Measurements from ENCODE around the gene SLC5A11.
"Not testable (repeated sequence)": the region's sequence is repeated elsewhere in the genome, so short reads cannot be mapped to it uniquely, and the experiment has no call there.

SLC5A11 gene

GRCh38 chr16:24845726-24846547, at the start of gene SLC5A11:
Gene SLC5A11, plus strand, starts transcription at chr16:24845963. Its CDS starts 12,681 bp downstream, at chr16:24858644.
- DNase-seq (ENCODE audit: low spot score): no peak

GRCh38 chr16:24800586-24800985, 45.2 kb upstream of the SLC5A11 start:
- no peak for DNase-seq (ENCODE audit: low spot score)

GRCh38 chr16:24801761-24802302, 43.9 kb upstream of the SLC5A11 start:
- no peak for DNase-seq (ENCODE audit: low spot score)

GRCh38 chr16:24805484-24805883, 40.3 kb upstream of the SLC5A11 start:
- no peak for DNase-seq (ENCODE audit: low spot score)

- no peak for DNase-seq (ENCODE audit: low spot score)
Measured at GRCh38 chr16:24807301-24807700, 38.5 kb upstream of the SLC5A11 start.

GRCh38 chr16:24810951-24811843, 34.6 kb upstream of the SLC5A11 start:
- DNase-seq (ENCODE audit: low spot score): no peak

- DNase-seq (ENCODE audit: low spot score): not testable (repeated sequence)
Measured at GRCh38 chr16:24812813-24813212, 33.0 kb upstream of the SLC5A11 start.

- DNase-seq (ENCODE audit: low spot score): no peak
Measured at GRCh38 chr16:24815021-24815420, 30.7 kb upstream of the SLC5A11 start.

- DNase-seq (ENCODE audit: low spot score): no peak
Measured at GRCh38 chr16:24816688-24817087, 29.1 kb upstream of the SLC5A11 start.

- no peak for DNase-seq (ENCODE audit: low spot score)
Measured at GRCh38 chr16:24819462-24820040, 26.2 kb upstream of the SLC5A11 start.

- no peak for DNase-seq (ENCODE audit: low spot score)
Measured at GRCh38 chr16:24820522-24820921, 25.2 kb upstream of the SLC5A11 start.

- no peak for DNase-seq (ENCODE audit: low spot score)
Measured at GRCh38 chr16:24821129-24821528, 24.6 kb upstream of the SLC5A11 start.

GRCh38 chr16:24822542-24822941, 23.2 kb upstream of the SLC5A11 start:
- DNase-seq (ENCODE audit: low spot score): no peak

GRCh38 chr16:24822974-24823373, 22.8 kb upstream of the SLC5A11 start:
- no peak for DNase-seq (ENCODE audit: low spot score)

GRCh38 chr16:24825696-24826095, 20.1 kb upstream of the SLC5A11 start:
- DNase-seq (ENCODE audit: low spot score): no peak

- no peak for DNase-seq (ENCODE audit: low spot score)
Measured at GRCh38 chr16:24826096-24826690, 19.6 kb upstream of the SLC5A11 start.

- DNase-seq (ENCODE audit: low spot score): no peak
Measured at GRCh38 chr16:24826817-24827566, 18.8 kb upstream of the SLC5A11 start.

- DNase-seq (ENCODE audit: low spot score): no peak
Measured at GRCh38 chr16:24829153-24829552, 16.6 kb upstream of the SLC5A11 start.

GRCh38 chr16:24833352-24833751, 12.4 kb upstream of the SLC5A11 start:
- DNase-seq (ENCODE audit: low spot score): no peak

- DNase-seq (ENCODE audit: low spot score): no peak
Measured at GRCh38 chr16:24834459-24835335, 11.1 kb upstream of the SLC5A11 start.
